Stomach (tissue), 9 donors: ENCODE results near the gene TMPRSS7. TPM values are rescaled to one million over a fixed set of nuclear protein-coding genes. Genes with fewer than 3 reads are reported as not detected.

Experiments used
- DNase-seq, 2 donors: peaks; one replicate each; pipeline versions ENCODE4 v3.0.0 to v3.0.0-alpha.2; 2013 to 2019
- H3K27ac ChIP-seq, 5 donors: fragments of 200-600 bp in 4 of 5; sonication (generic) in 4 of 5; one replicate each; pipeline ENCODE4 v1.5.1; 2013 to 2019; ENCODE audit warnings: mild to moderate bottlenecking in 1 of 5, moderate library complexity in 1 of 5
- H3K27me3 ChIP-seq, 3 donors: fragments of 200-600 bp; sonication (generic); one replicate each; pipeline ENCODE4 v1.5.1; 2017 to 2019; ENCODE audit warnings: mixed run types in 1 of 3
- H3K36me3 ChIP-seq, 4 donors: fragments of 200-600 bp; sonication (generic); 1 replicate in 3 of 4; 2 replicates in 1 of 4; pipeline ENCODE4 v1.5.1; 2016 to 2019
- H3K4me1 ChIP-seq, 4 donors: fragments of 200-600 bp; sonication (generic); one replicate each; pipeline ENCODE4 v1.5.1; 2016 to 2019
- H3K4me3 ChIP-seq, 4 donors: fragments of 200-600 bp; sonication (generic) in 3 of 4; one replicate each; pipeline ENCODE4 v1.5.1; 2016 to 2019; ENCODE audit warnings: mild to moderate bottlenecking in 1 of 4
- H3K9me3 ChIP-seq, 4 donors: fragments of 200-600 bp; sonication (generic); one replicate each; pipeline ENCODE4 v1.5.1; 2016 to 2019
- EP300 ChIP-seq: sonication (generic); formaldehyde crosslinking; IDR thresholded peaks from one replicate; pipeline ENCODE4 v1.6.1; 2017; ENCODE audit warnings: antibody characterized with exemption
- POLR2A ChIP-seq, 4 donors: fragments of 450-650 bp; IDR thresholded peaks; one replicate each; pipeline ENCODE4 v1.6.1; 2016; ENCODE audit warnings: antibody characterized with exemption in 4 of 4, control low read depth in 2 of 4, mild to moderate bottlenecking in 1 of 4, moderate library complexity in 1 of 4
- POLR2AphosphoS5 ChIP-seq, 3 donors: sonication (generic); formaldehyde crosslinking; IDR thresholded peaks; one replicate each; pipeline ENCODE4 v1.6.1; 2016; ENCODE audit warnings: antibody characterized with exemption in 3 of 3
- WGBS, 5 donors: extraction: QIAGEN DNeasy Blood & Tissue Kit in 3 of 5; methylation state at CpG; one replicate each; pipeline versions ENCODE4 v1.1.5 to v1.1.7; 2013 to 2018; 5-methylcytosine and 5-hydroxymethylcytosine counted together
- intact Hi-C: fragments of 100-400 bp; cut with DNase I; formaldehyde crosslinking; loops from one replicate; pipeline ENCODE4 v1.15.1; 2023; ENCODE audit warnings: low total_unique reads
- polyA plus RNA-seq, 3 donors: library from polyadenylated mRNA; stranded (reverse); fragments of 200-250 nt; gene quantifications; one replicate each; pipeline ENCODE4 v1.2.3, GENCODE V29; 2013
- total RNA-seq, 5 donors: library from RNA; depleted of rRNA; stranded (reverse); fragments of >200 nt; gene quantifications; one replicate each; pipeline versions ENCODE4 v1.1.0 to v1.2.3, GENCODE V29; 2014 to 2016
- TF ChIP-seq, protein P1 (sequence below), 7 experiments: fragments of 450-650 bp in 4 of 7; fragments of 200-600 bp in 3 of 7; sonication (generic) in 3 of 7; IDR thresholded peaks; one replicate each; pipeline ENCODE4 v1.5.1; 2016 to 2019; ENCODE audit warnings: antibody characterized with exemption in 7 of 7, control low read depth in 2 of 7, mild to moderate bottlenecking in 1 of 7
- donor health status: healthy with polysubstance abuse.
- donor health status: Bipolar disorder and iron deficiency.
- donor health status: healthy.

Gene TMPRSS7
- total and polyA plus RNA-seq, 8 donors, result 0.08 to 0.45 (median 0.12) TPM; not detected in 5

GRCh38 chr3:112004187-112004586 is 30.3 kb upstream of the TMPRSS7 start:
- peaks cover 0 to 14% (median 5%) of the 10 kb centered on the region in 3 donors for H3K27me3 ChIP-seq
- no peak overlapping the region for H3K27ac ChIP-seq
- intact Hi-C loops, result no loop called here
- WGBS, 5 donors, result 62 to 86% (median 67%) methylated on average over 2 of the region's 2 CpGs
- no peak for DNase-seq
- no peak overlapping the region for H3K4me3 ChIP-seq
- no peak for TF ChIP-seq POLR2A (IDR thresholded peaks at IDR 0.05)
- TF ChIP-seq, protein P1, sequence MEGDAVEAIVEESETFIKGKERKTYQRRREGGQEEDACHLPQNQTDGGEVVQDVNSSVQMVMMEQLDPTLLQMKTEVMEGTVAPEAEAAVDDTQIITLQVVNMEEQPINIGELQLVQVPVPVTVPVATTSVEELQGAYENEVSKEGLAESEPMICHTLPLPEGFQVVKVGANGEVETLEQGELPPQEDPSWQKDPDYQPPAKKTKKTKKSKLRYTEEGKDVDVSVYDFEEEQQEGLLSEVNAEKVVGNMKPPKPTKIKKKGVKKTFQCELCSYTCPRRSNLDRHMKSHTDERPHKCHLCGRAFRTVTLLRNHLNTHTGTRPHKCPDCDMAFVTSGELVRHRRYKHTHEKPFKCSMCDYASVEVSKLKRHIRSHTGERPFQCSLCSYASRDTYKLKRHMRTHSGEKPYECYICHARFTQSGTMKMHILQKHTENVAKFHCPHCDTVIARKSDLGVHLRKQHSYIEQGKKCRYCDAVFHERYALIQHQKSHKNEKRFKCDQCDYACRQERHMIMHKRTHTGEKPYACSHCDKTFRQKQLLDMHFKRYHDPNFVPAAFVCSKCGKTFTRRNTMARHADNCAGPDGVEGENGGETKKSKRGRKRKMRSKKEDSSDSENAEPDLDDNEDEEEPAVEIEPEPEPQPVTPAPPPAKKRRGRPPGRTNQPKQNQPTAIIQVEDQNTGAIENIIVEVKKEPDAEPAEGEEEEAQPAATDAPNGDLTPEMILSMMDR (IDR thresholded peaks at IDR 0.05), result no peak
- TF ChIP-seq EP300, result no peak
- TF ChIP-seq POLR2AphosphoS5 (IDR thresholded peaks at IDR 0.05), result no peak
- H3K4me1 ChIP-seq, result peaks cover 5 to 18% (median 10%) of the 10 kb centered on the region in 4 donors
- H3K36me3 ChIP-seq, result no peaks in the 10 kb centered on the region
- H3K9me3 ChIP-seq, result no peaks in the 10 kb centered on the region

GRCh38 chr3:112004669-112005068 is 29.9 kb upstream of the TMPRSS7 start:
- H3K27me3 ChIP-seq, result peaks cover 0 to 10% (median under 1%) of the 10 kb centered on the region in 3 donors
- peaks cover 0 to 13% (median 7%) of the 10 kb centered on the region in 4 donors for H3K4me1 ChIP-seq
- TF ChIP-seq, protein P1 (IDR thresholded peaks at IDR 0.05), result no peak
- no peak for TF ChIP-seq EP300
- TF ChIP-seq POLR2A (IDR thresholded peaks at IDR 0.05), result no peak
- TF ChIP-seq POLR2AphosphoS5 (IDR thresholded peaks at IDR 0.05), result no peak
- no peak overlapping the region for H3K4me3 ChIP-seq
- intact Hi-C loops, result no loop called here
- H3K27ac ChIP-seq, result no peak overlapping the region
- WGBS, 5 donors, result 81 to 93% (median 91%) methylated on average over 2 of the region's 2 CpGs
- no peaks in the 10 kb centered on the region for H3K36me3 ChIP-seq
- no peak for DNase-seq
- no peaks in the 10 kb centered on the region for H3K9me3 ChIP-seq

DNA sequence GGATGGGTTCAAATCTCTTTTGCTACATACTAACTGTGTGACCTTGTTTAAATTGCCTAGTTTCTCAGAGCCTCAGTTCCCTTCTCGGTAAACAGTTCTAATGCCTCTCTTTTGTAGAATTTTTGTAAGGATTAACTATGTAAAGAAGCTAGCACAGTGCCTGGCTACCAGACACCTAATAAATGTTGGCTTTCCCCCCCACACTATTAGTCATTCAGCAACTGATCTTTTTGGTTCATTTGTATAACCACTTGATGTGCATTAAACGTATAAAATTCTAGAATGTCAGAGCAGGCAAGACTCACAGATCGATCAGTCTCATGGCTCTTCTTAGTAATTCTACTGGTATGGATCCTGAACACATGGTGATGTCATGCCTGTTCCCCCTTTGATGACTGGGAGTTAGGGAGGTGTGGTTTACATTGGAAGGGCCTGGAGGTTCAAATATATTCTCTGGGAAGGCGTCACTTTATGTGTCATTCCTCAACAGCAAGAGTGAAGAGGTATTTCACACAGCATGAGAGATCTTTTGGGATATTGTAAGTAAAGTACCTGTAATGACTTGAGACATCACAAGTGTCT is 29.4 kb upstream of the TMPRSS7 start:
- H3K27ac ChIP-seq, result no peak overlapping the region
- peaks cover 0 to 11% (median 6%) of the 10 kb centered on the region in 4 donors for H3K4me1 ChIP-seq
- TF ChIP-seq, protein P1 (IDR thresholded peaks at IDR 0.05), result no peak
- TF ChIP-seq EP300 (no peak), POLR2A (IDR thresholded peaks at IDR 0.05) (no peak), POLR2AphosphoS5 (IDR thresholded peaks at IDR 0.05) (no peak)
- no peaks in the 10 kb centered on the region for H3K9me3 ChIP-seq
- no peaks in the 10 kb centered on the region for H3K36me3 ChIP-seq
- H3K27me3 ChIP-seq, result peaks cover 0 to 9% (median 0%) of the 10 kb centered on the region in 3 donors
- intact Hi-C loops, result no loop called here
- no peak for DNase-seq
- 67 to 96% (median 81%) methylated on average over 4 of the region's 4 CpGs for WGBS, 5 donors
- no peak overlapping the region for H3K4me3 ChIP-seq

DNA sequence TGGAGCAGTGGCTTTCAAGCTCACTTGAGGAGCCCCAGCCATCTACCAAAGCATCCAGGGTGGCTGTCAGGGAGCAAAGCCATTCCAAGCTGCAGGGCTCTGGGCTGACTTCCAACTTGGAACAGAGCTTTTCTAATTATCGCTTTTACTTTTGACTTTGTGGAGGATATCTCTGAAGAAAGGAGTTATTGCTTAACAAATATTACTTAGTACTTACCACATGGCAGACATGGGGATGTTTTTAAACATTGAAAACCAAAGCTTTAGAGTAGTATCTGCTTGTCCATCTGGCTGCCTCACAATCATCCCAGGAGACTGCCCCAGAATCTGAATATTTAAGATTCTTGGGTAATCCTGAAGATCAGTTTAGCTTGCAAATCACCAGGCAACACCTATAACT is 26.9 kb upstream of the TMPRSS7 start:
- Histone ChIP-seq H3K4me3 (no peak overlapping the region), H3K9me3 (no peaks in the 10 kb centered on the region), H3K36me3 (no peaks in the 10 kb centered on the region), H3K27me3 (no peaks in the 10 kb centered on the region), H3K27ac (no peak overlapping the region), H3K4me1 (peaks cover 1 to 24% (median 12%) of the 10 kb centered on the region in 4 donors)
- peak in 1 of 2 donors; percentile 49 for DNase-seq
- TF ChIP-seq EP300 (no peak), POLR2AphosphoS5 (IDR thresholded peaks at IDR 0.05) (no peak), POLR2A (IDR thresholded peaks at IDR 0.05) (no peak)
- TF ChIP-seq, protein P1 (IDR thresholded peaks at IDR 0.05), result no peak
- intact Hi-C loops, result no loop called here
- 7 to 26% (median 21%) methylated on average over 1 of the region's 1 CpG for WGBS, 5 donors
